GM12878 (cell line): Measurements from ENCODE around the gene RPS19BP1. TPM values are rescaled to one million over a fixed set of nuclear protein-coding genes. Genes with fewer than 3 reads are reported as not detected.
A peak's percentile ranks its signal among the peaks of the same experiment; 100 is the strongest.

Experiments
- ATF7 ChIP-seq: fragments of 450-650 bp; IDR thresholded peaks from 2 replicates; pipeline ENCODE4 v1.6.1; 2016; ENCODE audit warnings: low read depth, mild to moderate bottlenecking
- BCL11A ChIP-seq: IDR thresholded peaks from 2 replicates; pipeline ENCODE4 v1.6.1; 2011; ENCODE audit warnings: low read depth, low read length
- BMI1 ChIP-seq: fragments of 450-650 bp; IDR thresholded peaks from 2 replicates; pipeline ENCODE4 v1.6.1; 2016; ENCODE audit warnings: mild to moderate bottlenecking, moderate library complexity, borderline replicate concordance
- CEBPZ ChIP-seq: fragments of 150-350 bp; IDR thresholded peaks from 2 replicates; pipeline ENCODE4 v1.6.1; 2016; ENCODE audit warnings: low read depth, low read length
- EGR1 ChIP-seq, 2 experiments: IDR thresholded peaks; 1 replicate in 1 of 2; 2 replicates in 1 of 2; pipeline ENCODE4 v1.6.1; 2011 to 2012; ENCODE audit warnings: low read depth in 2 of 2, low read length in 2 of 2, borderline replicate concordance in 1 of 2, mild to moderate bottlenecking in 1 of 2, moderate library complexity in 1 of 2
- FOS ChIP-seq: IDR thresholded peaks from 3 replicates; pipeline ENCODE4 v1.6.1; 2011; ENCODE audit warnings: borderline replicate concordance; ENCODE audit not compliant: insufficient read length; ENCODE audit errors: extremely low read depth
- GATAD2B ChIP-seq: fragments of 450-650 bp; conservative IDR thresholded peaks from 2 replicates; pipeline ENCODE4 v1.6.1; 2017; ENCODE audit warnings: low read depth, mild to moderate bottlenecking, moderate library complexity
- HCFC1 ChIP-seq: fragments of 150-350 bp; IDR thresholded peaks from 2 replicates; pipeline ENCODE4 v1.6.1; 2014; ENCODE audit warnings: low read length
- JUND ChIP-seq: IDR thresholded peaks from 2 replicates; pipeline ENCODE4 v1.6.1; 2012; ENCODE audit warnings: low read depth, mild to moderate bottlenecking, low read length, improper control_type of control experiment, moderate library complexity
- KAT2A ChIP-seq: conservative IDR thresholded peaks from 2 replicates; pipeline ENCODE4 v1.6.1; 2011; ENCODE audit warnings: low read depth, low read length; ENCODE audit not compliant: control insufficient read depth
- LARP7 ChIP-seq: fragments of 450-650 bp; IDR thresholded peaks from 2 replicates; pipeline ENCODE4 v1.6.1; 2017; ENCODE audit warnings: mild to moderate bottlenecking
- NRF1 ChIP-seq: conservative IDR thresholded peaks from 2 replicates; pipeline ENCODE4 v1.6.1; 2011; ENCODE audit warnings: mild to moderate bottlenecking, low read depth, low read length, improper control_type of control experiment
- POLR2A ChIP-seq: IDR thresholded peaks from 2 replicates; pipeline ENCODE4 v1.6.1; 2011; ENCODE audit warnings: low read depth, mild to moderate bottlenecking, low read length
- RELA ChIP-seq: fragments of 450-650 bp; IDR thresholded peaks from 2 replicates; pipeline ENCODE4 v1.8.0; 2014; ENCODE audit warnings: borderline replicate concordance; ENCODE audit not compliant: partially characterized antibody
- RFX5 ChIP-seq: IDR thresholded peaks from 2 replicates; pipeline ENCODE4 v1.6.1; 2011; ENCODE audit warnings: low read depth, low read length, improper control_type of control experiment
- SRF ChIP-seq, 2 experiments: IDR thresholded peaks; 2 replicates each; pipeline ENCODE4 v1.6.1; 2011; ENCODE audit warnings: low read depth in 2 of 2, low read length in 2 of 2, mild to moderate bottlenecking in 1 of 2, moderate library complexity in 1 of 2
- SUZ12 ChIP-seq: fragments of 200-600 bp; sonication (generic); IDR thresholded peaks from one replicate; pipeline ENCODE4 v1.6.1; 2018; ENCODE audit warnings: antibody characterized with exemption, mild to moderate bottlenecking; ENCODE audit not compliant: unreplicated experiment
- ZBTB40 ChIP-seq: fragments of 450-650 bp; IDR thresholded peaks from 2 replicates; pipeline ENCODE4 v1.6.1; 2016; ENCODE audit warnings: mild to moderate bottlenecking, moderate library complexity, borderline replicate concordance
- ZNF217 ChIP-seq: fragments of 450-650 bp; IDR thresholded peaks from 2 replicates; pipeline ENCODE4 v1.6.1; 2017; ENCODE audit warnings: antibody characterized with exemption, mild to moderate bottlenecking
- ZSCAN29 ChIP-seq: fragments of 450-650 bp; IDR thresholded peaks from 2 replicates; pipeline ENCODE4 v1.6.1; 2017; ENCODE audit warnings: mild to moderate bottlenecking, moderate library complexity
- polyA plus RNA-seq, 11 experiments: library from polyadenylated mRNA; depleted of rRNA in 4 of 11; unstranded in 6 of 11; stranded (reverse) in 5 of 11; fragments of >200 nt; fragmentation: Nextera tagmentation in 4 of 11; fragmentation: Illumina TruSeq in 1 of 11; extraction: Ambion mirVana in 4 of 11; extraction: Trizol in 1 of 11; gene quantifications; 1 replicate in 1 of 11; 2 replicates in 10 of 11; pipeline versions ENCODE4 v1.2.1 to v1.2.3, GENCODE V29; 2011 to 2016; ENCODE audit warnings: inconsistent platforms in 2 of 11, missing spikeins in 2 of 11, low read depth in 1 of 11
- total RNA-seq, 4 experiments: library from RNA; depleted of rRNA in 3 of 4; stranded (reverse); fragments of >200 nt in 3 of 4; fragmentation: Illumina TruSeq in 1 of 4; extraction: Trizol in 1 of 4; gene quantifications; 2 replicates each; pipeline versions ENCODE4 v1.2.1 to v1.2.3, GENCODE V29; 2013 to 2021
- TF ChIP-seq, protein P1 (sequence below): IDR thresholded peaks from 2 replicates; pipeline ENCODE4 v1.6.1; 2011; ENCODE audit warnings: borderline replicate concordance, low read depth, mild to moderate bottlenecking, moderate library complexity, low read length; ENCODE audit not compliant: insufficient read depth, poor library complexity, severe bottlenecking

The RPS19BP1 gene
- total and polyA plus RNA-seq, 10 of the 15 experiments (the other 5 are each of a cell fraction or from before 2014, with no cell fraction given) = 2.7 to 206 (median 78.6) TPM

DNA sequence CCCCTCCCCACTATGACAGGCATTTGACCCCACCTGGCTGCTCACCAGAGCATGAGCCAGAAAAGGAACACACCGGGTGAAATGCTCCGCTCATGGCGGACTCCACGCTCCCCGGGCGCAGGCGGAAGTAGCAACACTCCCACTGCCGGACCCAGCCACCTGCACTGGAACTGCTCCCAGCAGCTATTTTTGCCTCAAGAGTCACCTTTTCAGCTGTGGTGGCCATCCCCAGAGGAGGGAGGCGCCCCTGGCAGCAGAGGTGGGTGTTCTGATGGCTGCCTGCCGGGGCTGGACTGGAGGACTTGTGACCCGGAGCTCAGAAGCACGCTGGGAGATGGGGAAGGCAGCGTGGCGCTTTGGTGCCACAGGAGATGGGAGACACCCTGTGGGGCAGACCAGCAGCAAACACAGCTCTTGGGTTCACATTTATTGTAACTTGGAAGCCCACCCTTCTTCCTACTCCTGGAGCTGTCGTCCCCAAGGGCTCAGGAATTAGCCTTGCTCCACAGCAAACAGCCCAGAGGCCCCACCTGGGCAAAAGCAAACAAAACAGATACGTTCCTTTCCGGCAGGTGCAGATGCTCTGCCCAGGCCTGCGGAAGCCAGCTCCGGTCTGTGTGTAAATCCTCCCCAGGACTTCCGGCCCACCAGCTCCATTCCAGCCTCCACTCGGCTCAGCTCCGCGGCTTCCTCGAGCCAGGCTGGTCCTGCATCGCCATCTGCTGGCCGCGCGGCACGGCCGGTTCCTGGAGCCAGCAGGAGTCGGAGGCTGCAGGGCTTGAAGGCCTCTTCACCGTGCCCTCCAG, 3.7 kb downstream of the RPS19BP1 start (continued):
- no peak for TF ChIP-seq CEBPZ
- TF ChIP-seq ZNF217 = no peak; the same call in 1 of the 2 replicates
- TF ChIP-seq LARP7 = peak; percentile 97; the same call in 1 of the 2 replicates
- peak; percentile 68 for TF ChIP-seq HCFC1
- TF ChIP-seq, protein P1, sequence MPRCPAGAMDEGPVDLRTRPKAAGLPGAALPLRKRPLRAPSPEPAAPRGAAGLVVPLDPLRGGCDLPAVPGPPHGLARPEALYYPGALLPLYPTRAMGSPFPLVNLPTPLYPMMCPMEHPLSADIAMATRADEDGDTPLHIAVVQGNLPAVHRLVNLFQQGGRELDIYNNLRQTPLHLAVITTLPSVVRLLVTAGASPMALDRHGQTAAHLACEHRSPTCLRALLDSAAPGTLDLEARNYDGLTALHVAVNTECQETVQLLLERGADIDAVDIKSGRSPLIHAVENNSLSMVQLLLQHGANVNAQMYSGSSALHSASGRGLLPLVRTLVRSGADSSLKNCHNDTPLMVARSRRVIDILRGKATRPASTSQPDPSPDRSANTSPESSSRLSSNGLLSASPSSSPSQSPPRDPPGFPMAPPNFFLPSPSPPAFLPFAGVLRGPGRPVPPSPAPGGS = no peak
- TF ChIP-seq SUZ12 = no peak
- no peak for TF ChIP-seq BMI1
- no peak for TF ChIP-seq FOS
- peak; percentile 74 for TF ChIP-seq GATAD2B
- peak; percentile 59; the same call in 1 of the 2 replicates for TF ChIP-seq BCL11A
- 0 out of 2 replicates have a peak, but pooled peaks have one; percentile 4 for TF ChIP-seq NRF1
- TF ChIP-seq POLR2A = peak; percentile 62
- TF ChIP-seq JUND = peak; percentile 24; the same call in 1 of the 2 replicates
- TF ChIP-seq ZBTB40 = peak; percentile 77
- peak; percentile 98 for TF ChIP-seq ZSCAN29
- peak; percentile 18; the same call in 1 of the 2 replicates for TF ChIP-seq ATF7
- TF ChIP-seq RELA = peak; percentile 85
- 0 out of 4 replicates have a peak, but pooled peaks of 1 of the 2 experiments have one; percentile 49 for TF ChIP-seq SRF (IDR thresholded peaks at IDR 0.05; ENCODE audit: low read depth in 2 of 2, low read length in 2 of 2)
- peak; percentile 37; the same call in 1 of the 2 replicates for TF ChIP-seq RFX5
- TF ChIP-seq KAT2A = no peak
- TF ChIP-seq EGR1 (IDR thresholded peaks at IDR 0.05; ENCODE audit: borderline replicate concordance in 1 of 2, low read depth in 2 of 2, low read length in 2 of 2) = peak in 1 of 2 experiments; percentile 49; a peak in 1 of 3 replicates
